NB4 (cell line): ENCODE results near the gene OR52L1.

Experiments used
- DNase-seq: peaks from one replicate; pipeline ENCODE4 v3.0.0; 2010; ENCODE audit warnings: low read depth
- H3K4me3 ChIP-seq: one replicate; pipeline ENCODE4 v1.5.1; 2011; ENCODE audit warnings: mild to moderate bottlenecking, low read depth, low read length, moderate library complexity
- MYC ChIP-seq: IDR thresholded peaks from 2 replicates; pipeline ENCODE4 v1.6.1; 2011; ENCODE audit warnings: low read depth, low read length
- POLR2A ChIP-seq: IDR thresholded peaks from 2 replicates; pipeline ENCODE4 v1.6.1; 2011; ENCODE audit warnings: mild to moderate bottlenecking; ENCODE audit not compliant: insufficient read length; ENCODE audit errors: extremely low read depth
- TF ChIP-seq, protein P1 (sequence below): IDR thresholded peaks from 2 replicates; pipeline ENCODE4 v1.6.1; 2011; ENCODE audit warnings: low read depth, low read length
- TF ChIP-seq, protein P2 (sequence below): IDR thresholded peaks from one replicate; pipeline ENCODE4 v1.5.1; 2012; ENCODE audit warnings: low read depth, low read length

The OR52L1 gene

DNA sequence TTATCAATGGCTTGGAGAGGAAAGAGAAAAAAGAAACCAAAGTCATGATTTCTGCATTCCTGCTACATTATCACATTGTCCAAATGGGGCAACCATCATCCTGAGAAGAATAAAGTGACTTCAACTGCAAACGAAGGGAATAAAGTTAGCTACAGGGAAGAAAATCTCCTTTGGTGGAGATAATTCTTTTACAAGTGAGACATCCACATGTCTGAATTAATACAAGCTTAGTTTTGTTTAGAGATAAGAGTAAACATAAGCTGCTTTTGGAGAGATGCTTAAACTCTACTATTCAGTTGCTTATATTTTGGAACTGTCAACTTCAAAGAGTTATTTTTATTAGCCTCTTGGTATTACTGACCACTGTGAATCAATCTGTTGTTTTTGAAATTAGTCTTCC is at the start of gene OR52L1:
Gene OR52L1 (minus strand): TSS at position 101 of the 400 bp plus-strand sequence. CDS start 55 bp downstream, at position 46.
- no peak for DNase-seq
- TF ChIP-seq MYC (no peak), POLR2A (no peak)
- TF ChIP-seq, protein P1, sequence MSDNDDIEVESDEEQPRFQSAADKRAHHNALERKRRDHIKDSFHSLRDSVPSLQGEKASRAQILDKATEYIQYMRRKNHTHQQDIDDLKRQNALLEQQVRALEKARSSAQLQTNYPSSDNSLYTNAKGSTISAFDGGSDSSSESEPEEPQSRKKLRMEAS, result no peak
- TF ChIP-seq, protein P2, sequence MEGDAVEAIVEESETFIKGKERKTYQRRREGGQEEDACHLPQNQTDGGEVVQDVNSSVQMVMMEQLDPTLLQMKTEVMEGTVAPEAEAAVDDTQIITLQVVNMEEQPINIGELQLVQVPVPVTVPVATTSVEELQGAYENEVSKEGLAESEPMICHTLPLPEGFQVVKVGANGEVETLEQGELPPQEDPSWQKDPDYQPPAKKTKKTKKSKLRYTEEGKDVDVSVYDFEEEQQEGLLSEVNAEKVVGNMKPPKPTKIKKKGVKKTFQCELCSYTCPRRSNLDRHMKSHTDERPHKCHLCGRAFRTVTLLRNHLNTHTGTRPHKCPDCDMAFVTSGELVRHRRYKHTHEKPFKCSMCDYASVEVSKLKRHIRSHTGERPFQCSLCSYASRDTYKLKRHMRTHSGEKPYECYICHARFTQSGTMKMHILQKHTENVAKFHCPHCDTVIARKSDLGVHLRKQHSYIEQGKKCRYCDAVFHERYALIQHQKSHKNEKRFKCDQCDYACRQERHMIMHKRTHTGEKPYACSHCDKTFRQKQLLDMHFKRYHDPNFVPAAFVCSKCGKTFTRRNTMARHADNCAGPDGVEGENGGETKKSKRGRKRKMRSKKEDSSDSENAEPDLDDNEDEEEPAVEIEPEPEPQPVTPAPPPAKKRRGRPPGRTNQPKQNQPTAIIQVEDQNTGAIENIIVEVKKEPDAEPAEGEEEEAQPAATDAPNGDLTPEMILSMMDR, result no peak
- no peak within 1 kb of the TSS for H3K4me3 ChIP-seq

DNA sequence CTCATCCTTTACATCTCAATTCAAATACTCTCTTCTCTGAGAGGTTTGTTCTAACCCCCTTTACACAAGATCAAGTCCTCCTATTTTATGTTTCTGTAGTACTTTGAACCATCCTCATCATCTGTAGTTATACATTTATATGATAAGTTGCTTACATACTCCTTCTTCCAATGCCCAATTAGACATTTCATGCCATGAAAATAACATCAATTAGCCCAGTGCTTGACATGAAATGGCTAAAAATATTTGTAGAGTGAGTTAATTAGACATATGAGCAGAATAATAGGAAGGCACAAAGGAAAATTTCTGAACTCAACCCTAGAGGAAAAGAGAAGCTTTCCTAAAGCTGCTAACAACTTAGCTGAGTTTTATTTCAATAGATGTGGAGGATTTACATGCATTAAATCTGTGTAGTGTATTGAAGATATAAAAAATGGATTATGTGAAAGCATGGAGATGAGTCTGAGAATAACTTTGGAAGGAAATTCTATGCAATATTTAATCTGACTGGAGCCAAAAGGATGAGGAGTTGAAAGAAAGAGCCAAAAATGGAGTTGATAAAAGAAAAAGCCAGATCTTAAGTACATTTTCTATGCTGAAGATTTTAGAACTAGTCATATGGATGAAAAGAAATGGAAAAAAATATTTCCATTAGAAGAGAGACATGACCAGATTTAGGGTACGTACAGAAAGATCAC is 44.1 kb upstream of the OR52L1 start, which contains the start of gene OR56A1:
Gene OR56A1 (minus strand): TSS at position 51 of the 698 bp plus-strand sequence. CDS start 3,066 bp downstream, outside the sequence.
- no peak for DNase-seq
- no peak within 1 kb of the TSS for H3K4me3 ChIP-seq
- TF ChIP-seq POLR2A (no peak), MYC (no peak)
- TF ChIP-seq, protein P2, result no peak
- TF ChIP-seq, protein P1, result no peak

DNA sequence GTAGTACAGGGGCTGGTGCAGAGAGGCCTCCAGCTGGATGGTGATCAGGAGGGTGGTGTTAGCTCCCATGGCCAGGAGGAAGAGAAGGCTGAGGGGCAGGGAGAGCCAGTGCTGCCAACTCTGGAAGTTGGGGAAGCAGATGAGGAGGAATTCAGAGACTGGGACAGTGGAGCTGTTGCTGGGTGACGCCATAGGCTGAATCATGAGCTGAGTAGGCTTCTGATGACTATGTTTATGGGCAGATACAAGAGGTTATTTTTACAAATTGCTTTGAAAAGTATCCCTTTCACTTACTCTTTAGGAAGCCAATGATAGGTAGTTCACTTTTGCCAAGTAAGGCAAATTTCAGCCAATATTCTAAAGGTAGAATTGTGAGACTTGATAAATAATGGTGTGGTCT is 40.7 kb upstream of the OR52L1 start:
- no peak overlapping the region for H3K4me3 ChIP-seq
- TF ChIP-seq MYC (no peak), POLR2A (no peak)
- TF ChIP-seq, protein P1, result no peak
- no peak for DNase-seq

DNA sequence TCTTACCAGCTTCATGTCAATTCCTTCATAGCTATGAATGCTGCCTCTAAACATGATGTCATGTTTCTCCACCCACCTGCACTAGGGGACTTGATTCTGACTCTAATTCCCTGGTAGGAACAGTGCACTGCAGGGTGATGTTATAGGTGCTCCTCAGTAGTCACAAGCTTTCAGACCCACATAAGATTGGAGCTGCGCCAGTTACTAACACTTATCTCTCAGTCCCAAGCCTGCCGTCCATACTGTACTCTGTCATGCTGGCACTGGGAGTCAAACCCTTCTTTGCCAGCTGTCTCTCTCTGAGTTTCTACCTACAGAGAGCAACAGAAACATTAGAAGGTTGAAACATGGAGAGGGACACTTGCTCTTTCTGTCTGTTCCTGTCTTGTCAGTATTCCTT is 38.3 kb upstream of the OR52L1 start:
- DNase-seq, result no peak
- H3K4me3 ChIP-seq, result no peak overlapping the region
- TF ChIP-seq, protein P1, result no peak
- TF ChIP-seq POLR2A (no peak), MYC (no peak)
- TF ChIP-seq, protein P2, result no peak

DNA sequence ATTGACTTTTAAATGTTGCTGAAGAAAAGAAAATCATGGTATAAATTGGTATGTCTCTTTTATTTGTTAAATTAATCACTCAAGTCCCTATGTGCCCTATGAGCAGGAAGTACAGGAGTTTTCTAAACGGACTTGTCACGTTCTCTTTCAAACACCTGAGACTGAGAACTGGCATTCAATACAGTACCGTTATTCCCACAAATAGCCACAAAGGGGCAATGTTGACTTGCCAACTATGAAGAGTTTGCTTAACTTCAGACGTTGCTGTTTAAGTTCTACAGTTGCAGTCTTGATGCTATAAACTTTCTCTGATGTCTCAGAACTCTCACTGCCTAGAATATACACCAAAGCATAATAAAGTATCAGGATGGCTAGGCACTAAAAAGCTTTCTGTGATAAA is 36.2 kb upstream of the OR52L1 start:
- H3K4me3 ChIP-seq, result no peak overlapping the region
- TF ChIP-seq, protein P2, result peak; percentile 40
- TF ChIP-seq POLR2A, result no peak
- peak; percentile 54 for DNase-seq

DNA sequence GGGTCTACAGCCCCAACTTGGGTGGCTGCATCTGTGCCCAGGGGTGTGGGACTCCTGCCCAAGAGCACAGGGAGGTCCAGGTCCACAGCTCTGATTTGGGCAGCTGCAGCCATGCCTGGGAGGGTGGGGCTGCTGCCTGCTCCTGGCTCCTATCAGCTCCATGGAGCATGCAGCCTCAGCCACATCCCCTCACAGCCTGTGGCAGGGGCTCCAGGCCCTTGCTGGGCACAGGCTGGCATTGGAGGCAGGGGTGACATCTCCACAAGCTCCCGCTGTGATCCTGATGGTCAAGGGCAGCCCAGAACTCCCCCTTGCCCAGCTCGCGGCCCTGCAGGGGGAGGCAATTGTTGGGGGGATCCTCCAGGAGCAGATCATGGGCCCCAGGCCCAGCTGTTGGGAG is 26.3 kb upstream of the OR52L1 start:
- TF ChIP-seq, protein P2, result no peak
- TF ChIP-seq, protein P1, result no peak
- TF ChIP-seq POLR2A, result no peak
- no peak for TF ChIP-seq MYC
- no peak overlapping the region for H3K4me3 ChIP-seq
- DNase-seq, result no peak
